ENCODE data around the gene SNTG2.

DNA sequence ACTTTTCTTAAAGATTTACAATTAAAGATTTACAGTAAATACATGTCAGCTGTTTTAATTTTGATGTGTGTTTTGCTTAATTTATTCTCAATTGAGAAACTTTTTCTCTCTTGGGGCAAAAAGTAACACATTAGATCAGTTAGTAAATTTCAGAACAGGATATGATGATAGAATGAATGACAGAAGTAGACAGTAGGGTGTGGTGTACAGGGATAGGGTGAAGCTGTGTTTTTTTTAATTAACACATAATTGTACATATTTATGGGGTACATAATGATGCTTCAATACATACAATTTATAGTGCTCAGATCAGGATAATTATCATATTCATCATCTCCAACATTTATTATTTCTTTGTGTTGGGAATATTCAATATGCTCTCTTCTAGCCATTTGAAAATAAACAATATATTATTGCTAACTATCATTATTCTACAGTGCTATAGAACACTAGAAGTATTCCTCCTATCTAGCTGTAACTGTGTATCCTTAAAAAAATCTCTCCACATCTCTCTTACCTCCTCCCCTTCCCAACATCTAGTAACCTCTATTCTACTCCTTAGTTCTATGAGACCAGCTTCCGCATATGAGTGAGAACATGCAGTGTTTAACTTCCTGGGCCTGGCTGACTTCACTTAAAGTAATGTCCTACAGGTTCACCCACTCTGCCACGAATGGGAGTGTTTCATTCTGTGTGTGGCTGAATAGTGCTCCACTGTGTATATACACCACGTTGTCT is 175.2 kb downstream of the SNTG2 start:
- TF ChIP-seq CTCF (IDR thresholded peaks at IDR 0.05) (no peak), POLR2A (IDR thresholded peaks at IDR 0.05) (no peak)
